Breast epithelium (tissue), 3 donors: Measurements from ENCODE around the gene CDK19.
"Not testable (repeated sequence)": the region's sequence is repeated elsewhere in the genome, so short reads cannot be mapped to it uniquely, and the experiment has no call there.

ENCODE experiments used
- POLR2AphosphoS5 ChIP-seq, 3 donors: sonication (generic); formaldehyde crosslinking; IDR thresholded peaks; one replicate each; pipeline ENCODE4 v1.6.1; 2017; ENCODE audit warnings: antibody characterized with exemption in 3 of 3
- TF ChIP-seq, protein P1 (sequence below), 3 donors: fragments of 450-650 bp; IDR thresholded peaks; one replicate each; pipeline ENCODE4 v1.5.1; 2016 to 2017; ENCODE audit warnings: antibody characterized with exemption in 3 of 3, mild to moderate bottlenecking in 3 of 3, moderate library complexity in 3 of 3

DNA sequence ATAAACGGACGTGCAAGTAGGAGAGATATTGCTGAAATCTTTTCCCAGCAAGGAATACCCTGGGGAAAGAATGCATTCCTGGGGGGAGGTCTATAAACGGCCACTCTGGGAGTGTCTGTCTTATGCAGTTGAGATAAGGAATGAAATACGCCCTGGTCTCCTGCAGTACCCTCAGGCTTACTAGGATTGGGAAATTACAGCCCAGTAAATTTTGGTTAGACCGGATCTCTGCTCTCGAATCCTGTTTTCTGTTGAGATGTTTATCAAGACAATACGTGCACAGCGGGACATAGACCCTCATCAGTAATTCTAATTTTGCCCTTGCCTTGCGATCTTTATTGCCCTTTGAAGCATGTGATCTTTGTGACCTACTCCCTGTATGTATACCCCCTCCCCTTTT lies 72.7 kb downstream of the CDK19 start:
- TF ChIP-seq, protein P1, sequence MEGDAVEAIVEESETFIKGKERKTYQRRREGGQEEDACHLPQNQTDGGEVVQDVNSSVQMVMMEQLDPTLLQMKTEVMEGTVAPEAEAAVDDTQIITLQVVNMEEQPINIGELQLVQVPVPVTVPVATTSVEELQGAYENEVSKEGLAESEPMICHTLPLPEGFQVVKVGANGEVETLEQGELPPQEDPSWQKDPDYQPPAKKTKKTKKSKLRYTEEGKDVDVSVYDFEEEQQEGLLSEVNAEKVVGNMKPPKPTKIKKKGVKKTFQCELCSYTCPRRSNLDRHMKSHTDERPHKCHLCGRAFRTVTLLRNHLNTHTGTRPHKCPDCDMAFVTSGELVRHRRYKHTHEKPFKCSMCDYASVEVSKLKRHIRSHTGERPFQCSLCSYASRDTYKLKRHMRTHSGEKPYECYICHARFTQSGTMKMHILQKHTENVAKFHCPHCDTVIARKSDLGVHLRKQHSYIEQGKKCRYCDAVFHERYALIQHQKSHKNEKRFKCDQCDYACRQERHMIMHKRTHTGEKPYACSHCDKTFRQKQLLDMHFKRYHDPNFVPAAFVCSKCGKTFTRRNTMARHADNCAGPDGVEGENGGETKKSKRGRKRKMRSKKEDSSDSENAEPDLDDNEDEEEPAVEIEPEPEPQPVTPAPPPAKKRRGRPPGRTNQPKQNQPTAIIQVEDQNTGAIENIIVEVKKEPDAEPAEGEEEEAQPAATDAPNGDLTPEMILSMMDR (IDR thresholded peaks at IDR 0.05), result not testable (repeated sequence)
- not testable (repeated sequence) for TF ChIP-seq POLR2AphosphoS5 (IDR thresholded peaks at IDR 0.05)
